Right hindlimb (tissue), 1 donor: Measurements from ENCODE around the gene MCOLN1.

Source experiments
- DNase-seq: peaks from one replicate; pipeline ENCODE4 v3.0.0-alpha.2; 2018

The MCOLN1 gene

DNA sequence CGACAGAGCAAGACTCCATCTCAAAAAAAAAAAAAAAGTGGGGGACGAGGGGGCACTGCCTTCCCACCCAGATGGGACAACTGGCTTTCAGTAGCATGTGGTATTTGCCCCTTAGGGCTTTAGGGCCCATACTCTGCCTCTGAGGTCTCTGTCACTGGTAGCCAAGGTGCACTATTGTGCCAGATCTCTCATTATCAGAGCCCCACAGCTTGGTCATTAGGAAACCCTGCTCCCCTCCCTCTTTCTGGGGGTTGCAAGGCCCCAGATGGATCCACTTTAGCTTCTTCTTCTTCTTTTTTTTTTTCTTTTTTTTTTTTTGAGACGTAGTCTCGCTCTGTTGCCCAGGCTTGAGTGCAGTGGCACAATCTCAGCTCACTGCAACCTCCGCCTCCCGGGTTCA is 17.7 kb upstream of the MCOLN1 start:
- no peak for DNase-seq

- no peak for DNase-seq
Observed at GRCh38 chr19:7505288-7505681, 17.1 kb upstream of the MCOLN1 start.

DNA sequence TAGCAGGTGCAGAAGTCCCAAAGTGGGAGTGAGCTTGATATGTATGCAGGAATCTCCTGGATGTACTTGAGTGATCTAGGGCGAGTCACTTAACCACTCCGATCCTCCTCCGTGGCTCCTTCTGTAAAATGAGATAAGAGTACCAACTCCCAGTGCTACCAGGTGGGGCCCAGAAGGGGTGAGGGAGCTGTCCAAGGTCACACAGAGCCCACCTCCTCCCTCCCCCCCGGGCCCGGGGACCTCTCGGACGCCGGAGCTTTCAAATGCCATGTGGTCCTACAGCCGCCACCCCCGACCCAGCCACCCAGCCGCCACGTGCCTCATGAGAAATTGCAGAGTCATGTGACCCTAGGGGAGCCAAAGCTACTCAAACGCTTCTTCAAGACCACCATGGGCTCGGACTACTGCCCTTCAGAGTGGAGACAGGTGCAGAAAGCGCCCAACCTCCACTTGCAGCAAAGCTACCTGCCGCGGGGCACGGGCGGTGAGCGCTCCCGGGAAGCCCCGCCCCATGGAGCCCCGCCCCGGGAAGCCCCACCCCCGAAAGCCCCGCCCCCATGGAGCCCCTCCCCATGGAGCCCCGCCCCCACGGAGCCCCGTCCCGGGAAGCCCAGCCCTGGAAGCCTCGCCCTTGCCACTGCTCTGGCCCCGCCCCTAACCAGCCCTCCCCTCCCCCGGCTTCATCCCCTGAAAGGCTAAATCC is 16.6 kb upstream of the MCOLN1 start:
- DNase-seq, result no peak

- no peak for DNase-seq
Observed at GRCh38 chr19:7506385-7507328, 15.8 kb upstream of the MCOLN1 start.

DNA sequence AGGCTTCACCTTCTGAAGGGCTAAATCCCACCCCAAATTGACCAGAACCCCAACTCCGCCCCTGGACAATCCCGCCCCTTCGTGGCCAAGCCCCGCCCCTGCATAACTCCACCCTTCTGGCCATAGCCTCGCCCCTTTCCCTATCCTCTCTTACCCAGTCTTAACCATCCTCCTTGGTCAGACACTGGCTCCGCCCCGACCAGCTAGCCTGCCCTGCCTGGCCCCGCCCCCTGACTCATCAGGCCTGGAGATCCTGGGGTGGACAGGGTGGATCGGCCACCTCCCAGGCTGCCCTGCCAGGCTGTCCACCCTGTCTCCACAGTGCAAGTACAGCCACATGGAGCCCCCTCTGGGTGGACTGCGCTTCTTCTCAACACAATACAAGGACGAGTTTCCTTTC is 14.5 kb upstream of the MCOLN1 start:
- DNase-seq, result peak; percentile 57

DNA sequence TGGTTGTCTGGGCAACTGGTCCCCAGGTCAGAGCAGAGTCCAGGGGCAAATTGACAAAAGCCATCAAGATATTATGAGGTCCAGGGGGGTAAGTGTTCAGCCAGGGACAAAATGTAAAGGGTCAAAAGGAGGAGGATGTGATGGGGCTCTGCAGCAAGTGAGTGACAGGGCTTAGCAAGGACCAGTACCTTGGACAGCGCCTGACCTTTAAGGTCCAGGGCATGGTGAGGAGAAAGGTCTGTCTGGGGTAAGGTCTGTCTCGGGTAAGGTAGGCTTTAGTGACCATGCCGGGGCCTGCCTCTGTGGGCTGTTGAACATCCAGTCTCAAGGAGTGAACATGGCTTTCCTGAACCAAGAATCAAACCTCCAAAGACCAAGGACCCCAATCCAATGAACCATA is 12.8 kb upstream of the MCOLN1 start:
- no peak for DNase-seq

DNA sequence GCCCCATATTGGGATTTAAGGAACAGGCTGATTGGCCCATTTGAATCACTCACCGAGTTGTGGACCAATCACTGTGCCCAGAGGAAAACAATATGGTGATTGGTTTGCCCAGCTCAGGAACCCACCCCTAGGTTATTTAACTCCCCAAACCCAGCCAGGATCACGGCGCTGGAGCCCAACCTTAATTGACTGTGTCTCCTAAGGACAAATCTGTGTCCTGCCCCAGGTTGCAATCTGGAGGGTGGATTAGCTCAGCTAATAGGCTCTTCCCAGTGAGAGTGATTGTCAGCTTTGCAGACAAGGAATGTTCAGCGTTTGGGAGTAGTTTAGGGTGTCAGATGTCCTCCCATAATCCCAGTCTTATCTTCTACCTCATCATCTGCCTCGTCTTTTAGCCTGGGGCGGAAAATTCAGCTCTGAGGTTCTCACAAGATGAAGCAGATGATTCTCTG is 10.0 kb upstream of the MCOLN1 start:
- DNase-seq, result no peak

GRCh38 chr19:7513809-7514642 is 8.4 kb upstream of the MCOLN1 start:
- DNase-seq, result no peak

GRCh38 chr19:7515110-7515644 is 7.2 kb upstream of the MCOLN1 start:
- DNase-seq, result no peak

- peak; percentile 85 for DNase-seq
Observed at GRCh38 chr19:7515645-7516151, 6.7 kb upstream of the MCOLN1 start, which contains the start of gene ZNF358. Gene ZNF358 (plus strand): TSS chr19:7516103. CDS start chr19:7519243, 3,140 bp downstream.

DNA sequence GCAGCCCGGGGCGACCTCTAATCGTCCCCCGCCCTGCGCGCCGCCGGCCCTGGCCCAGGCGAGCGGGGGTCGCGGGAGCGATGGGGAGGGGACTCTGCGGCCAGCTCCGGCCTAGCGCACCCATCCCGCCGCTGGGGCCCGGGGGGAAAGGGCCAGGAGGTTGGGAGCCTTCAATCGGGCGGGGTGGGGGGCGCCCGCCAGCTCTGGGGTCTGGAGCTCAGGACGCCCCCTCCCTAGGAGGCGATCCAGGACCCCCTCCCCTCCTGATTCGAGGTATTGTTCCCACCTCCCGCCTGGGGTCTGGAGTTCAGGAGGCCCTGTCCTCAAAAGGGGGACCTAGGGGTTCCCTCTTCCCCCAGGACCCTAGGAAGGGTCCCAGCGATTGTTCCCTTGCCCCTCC is 6.1 kb upstream of the MCOLN1 start:
- no peak for DNase-seq

- DNase-seq, result no peak
Observed at GRCh38 chr19:7516878-7517277, 5.5 kb upstream of the MCOLN1 start.

DNA sequence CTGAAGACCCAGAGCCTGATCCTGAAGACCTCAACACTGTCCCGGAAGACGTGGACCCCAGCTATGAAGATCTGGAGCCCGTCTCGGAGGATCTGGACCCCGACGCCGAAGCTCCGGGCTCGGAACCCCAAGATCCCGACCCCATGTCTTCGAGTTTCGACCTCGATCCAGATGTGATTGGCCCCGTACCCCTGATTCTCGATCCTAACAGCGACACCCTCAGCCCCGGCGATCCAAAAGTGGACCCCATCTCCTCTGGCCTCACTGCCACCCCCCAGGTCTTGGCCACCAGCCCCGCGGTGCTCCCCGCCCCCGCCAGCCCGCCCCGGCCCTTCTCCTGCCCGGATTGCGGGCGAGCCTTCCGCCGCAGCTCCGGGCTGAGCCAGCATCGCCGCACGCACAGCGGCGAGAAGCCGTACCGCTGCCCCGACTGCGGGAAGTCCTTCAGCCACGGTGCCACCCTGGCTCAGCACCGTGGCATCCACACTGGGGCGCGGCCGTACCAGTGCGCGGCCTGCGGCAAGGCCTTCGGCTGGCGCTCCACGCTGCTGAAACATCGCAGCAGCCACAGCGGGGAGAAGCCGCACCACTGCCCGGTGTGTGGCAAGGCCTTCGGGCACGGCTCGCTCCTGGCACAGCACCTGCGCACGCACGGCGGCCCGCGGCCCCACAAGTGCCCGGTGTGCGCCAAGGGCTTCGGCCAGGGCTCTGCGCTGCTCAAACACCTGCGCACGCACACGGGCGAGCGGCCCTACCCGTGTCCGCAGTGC is 2.9 kb upstream of the MCOLN1 start:
- no peak for DNase-seq

- no peak for DNase-seq
Observed at GRCh38 chr19:7520131-7521051, 2.0 kb upstream of the MCOLN1 start.

DNA sequence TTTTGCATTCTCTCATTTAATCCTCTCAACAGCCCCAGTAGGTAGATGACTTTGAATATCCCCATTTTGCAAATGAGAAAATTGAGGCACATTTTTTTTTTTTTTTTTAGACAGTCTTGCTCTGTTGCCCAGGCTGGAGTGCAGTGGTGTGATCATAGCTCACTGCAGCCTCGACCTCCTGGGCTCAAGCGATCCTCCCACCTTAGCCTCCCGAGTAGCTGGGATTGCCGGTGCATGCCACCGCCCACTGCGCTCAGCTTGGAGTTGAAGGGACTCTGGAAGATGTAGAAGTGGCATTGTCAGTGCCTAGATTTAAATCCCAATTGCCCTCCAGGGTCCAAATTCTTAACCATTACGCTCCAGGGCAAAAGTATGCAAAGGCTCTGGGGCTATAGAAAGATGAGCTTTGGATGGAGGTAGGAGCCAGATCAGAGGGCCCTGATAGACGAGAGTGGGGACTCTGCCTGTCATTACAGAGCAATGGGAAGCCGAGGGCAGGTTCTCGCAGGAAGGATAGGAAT is 813 bp upstream of the MCOLN1 start:
- DNase-seq, result no peak

DNA sequence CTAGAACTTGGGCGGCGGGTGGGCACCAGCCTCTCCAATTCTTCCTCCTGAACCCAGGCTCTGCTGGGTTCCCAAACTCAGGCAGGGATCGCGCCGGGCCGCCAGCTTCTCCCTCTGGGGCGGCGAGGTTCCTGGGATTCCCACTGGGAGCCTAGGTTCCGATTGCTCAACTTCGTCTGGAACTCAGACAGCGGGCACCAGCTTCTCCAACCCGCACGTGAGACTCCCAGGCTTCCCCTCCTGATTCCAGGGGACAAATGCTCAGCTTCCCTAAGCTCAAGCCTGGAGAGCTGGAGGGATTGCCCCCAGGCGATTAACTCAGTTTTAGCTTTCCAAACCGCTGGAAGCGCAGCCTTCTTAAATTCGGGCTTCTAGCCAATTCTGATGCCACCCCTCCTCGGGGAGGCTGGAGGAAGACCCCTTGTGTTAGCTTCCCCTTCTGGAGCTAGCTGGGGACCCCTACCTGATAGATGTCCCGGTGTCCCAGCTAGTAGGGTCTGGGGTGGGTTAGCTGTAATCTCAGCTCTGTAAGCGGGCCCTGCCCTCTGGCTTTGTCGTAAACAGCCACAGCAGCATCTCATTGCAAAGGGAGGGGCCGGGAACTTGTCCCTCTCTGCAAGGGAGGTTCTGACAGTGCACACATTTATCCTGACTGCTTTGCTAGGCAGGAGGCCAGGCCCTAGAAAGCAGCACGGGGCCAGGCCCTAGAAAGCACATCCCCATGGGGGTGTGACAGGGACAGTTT is 671 bp downstream of the MCOLN1 start:
- no peak for DNase-seq

DNA sequence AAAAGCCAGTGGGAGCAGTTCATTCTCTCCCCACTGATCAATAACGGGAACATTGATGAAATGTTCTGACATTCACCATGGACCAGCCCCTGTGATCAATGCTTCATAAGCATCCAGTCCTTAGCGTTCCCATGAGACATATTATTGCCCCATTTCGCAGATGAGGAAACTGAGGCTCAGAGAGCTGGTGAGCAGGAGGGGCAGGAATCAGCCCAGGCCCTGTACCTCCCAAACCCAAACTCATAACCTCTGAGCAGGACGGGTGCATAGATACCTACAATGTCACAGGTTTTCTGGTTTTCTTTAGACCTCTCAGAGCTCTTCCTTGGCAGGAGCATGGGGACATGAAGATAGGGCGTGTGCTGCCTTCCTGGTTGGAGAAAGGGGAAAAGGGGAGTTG is 2.1 kb downstream of the MCOLN1 start:
- DNase-seq, result no peak

GRCh38 chr19:7524992-7525739 is 2.7 kb downstream of the MCOLN1 start:
- DNase-seq, result no peak
